Retinal pigment epithelial cell (primary cell): ENCODE measurements around the gene SHISAL1.

Source experiments
- DNase-seq: peaks from one replicate; pipeline ENCODE4 v3.0.0-alpha.2; 2010; ENCODE audit warnings: low read depth
- H3K4me3 ChIP-seq: 2 replicates; pipeline ENCODE4 v1.5.1; 2011; ENCODE audit warnings: mild to moderate bottlenecking, low read length, control low read depth, moderate library complexity
- TF ChIP-seq, protein P1 (sequence below): conservative IDR thresholded peaks from 2 replicates; pipeline ENCODE4 v1.5.1; 2011; ENCODE audit warnings: low read depth, low read length, control low read depth, inconsistent platforms

The SHISAL1 gene

DNA sequence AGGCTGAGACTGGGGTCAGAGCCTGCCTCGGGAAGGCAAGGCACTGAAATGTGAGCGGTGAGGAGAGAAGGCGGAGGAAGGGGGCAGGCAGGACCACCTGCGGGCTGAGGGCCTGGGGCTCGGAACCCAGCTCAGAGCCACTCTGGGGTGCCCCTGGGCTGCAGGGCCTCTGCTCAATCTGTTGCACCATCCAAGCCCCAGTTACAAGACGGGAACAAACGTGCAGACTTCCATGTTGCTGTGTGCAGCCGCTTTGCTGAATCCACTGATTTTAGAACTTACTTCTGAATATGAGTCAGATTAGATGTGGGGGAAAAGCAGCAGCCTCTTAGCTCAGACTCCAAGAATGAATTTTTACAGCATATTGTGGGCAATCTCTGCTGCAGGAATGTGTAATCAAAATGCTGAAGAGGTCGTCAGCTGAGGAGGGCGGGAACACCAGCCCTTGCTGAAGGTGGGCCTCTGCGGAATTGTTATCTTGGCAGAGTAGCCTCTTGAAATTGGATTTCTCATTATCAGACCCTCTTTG lies 110.4 kb downstream of the SHISAL1 start:
- H3K4me3 ChIP-seq = no peak overlapping the region
- DNase-seq = peak; percentile 43
- TF ChIP-seq, protein P1, sequence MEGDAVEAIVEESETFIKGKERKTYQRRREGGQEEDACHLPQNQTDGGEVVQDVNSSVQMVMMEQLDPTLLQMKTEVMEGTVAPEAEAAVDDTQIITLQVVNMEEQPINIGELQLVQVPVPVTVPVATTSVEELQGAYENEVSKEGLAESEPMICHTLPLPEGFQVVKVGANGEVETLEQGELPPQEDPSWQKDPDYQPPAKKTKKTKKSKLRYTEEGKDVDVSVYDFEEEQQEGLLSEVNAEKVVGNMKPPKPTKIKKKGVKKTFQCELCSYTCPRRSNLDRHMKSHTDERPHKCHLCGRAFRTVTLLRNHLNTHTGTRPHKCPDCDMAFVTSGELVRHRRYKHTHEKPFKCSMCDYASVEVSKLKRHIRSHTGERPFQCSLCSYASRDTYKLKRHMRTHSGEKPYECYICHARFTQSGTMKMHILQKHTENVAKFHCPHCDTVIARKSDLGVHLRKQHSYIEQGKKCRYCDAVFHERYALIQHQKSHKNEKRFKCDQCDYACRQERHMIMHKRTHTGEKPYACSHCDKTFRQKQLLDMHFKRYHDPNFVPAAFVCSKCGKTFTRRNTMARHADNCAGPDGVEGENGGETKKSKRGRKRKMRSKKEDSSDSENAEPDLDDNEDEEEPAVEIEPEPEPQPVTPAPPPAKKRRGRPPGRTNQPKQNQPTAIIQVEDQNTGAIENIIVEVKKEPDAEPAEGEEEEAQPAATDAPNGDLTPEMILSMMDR = no peak

DNA sequence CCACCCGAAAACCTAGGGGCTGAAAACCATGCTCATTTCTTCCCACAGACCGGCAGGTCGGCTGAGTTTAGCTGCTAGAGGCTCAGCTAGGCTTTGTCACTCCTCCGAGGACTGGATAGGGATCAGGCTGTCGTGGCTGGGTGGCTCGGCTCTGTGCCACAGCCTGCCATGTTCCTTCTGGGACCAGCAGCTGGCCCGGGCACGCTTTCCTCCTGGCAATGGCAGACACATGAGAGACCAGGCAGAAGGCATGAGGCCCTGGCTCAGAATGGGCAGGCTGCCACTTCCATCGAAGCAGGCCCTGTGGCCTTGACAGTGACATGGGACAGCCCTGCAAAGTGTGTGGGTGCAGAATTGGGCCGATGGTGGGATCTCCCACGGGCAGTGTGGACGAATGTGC lies 111.1 kb downstream of the SHISAL1 start:
- TF ChIP-seq, protein P1 = no peak
- DNase-seq = no peak
- H3K4me3 ChIP-seq = no peak overlapping the region

DNA sequence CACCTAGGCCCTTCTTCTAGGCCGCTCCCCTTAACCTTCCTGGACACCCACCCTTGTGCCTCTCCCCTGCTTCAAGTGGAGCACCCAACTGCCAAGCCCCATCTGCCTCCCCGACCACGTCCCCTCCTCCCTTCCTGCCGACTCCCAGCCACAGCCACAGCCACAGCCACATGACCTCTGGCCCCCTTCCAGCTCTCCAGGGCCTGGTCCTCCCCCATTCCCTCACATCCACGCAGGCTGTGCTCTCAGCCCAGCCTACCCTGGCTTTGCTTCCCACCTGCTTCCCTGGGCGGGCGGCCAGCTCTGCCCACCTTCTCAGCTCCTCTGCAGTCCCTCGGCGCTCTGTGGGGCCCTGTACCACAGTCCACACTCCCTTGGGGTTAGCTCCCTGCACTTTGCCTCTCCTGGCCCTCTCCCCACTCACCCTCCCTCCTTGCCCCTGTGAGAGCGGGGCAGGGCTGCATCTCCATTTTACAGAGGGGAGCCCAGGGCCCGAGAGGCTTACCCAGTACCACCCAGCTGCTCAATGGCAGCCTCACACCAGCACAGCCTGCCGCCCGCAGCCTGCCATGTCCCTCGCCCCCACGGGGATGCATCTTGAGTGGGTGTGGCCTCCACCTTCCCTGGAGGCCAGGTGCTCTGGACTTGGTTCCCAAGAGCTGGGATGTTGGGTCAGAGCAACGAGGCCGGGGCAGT lies 111.7 kb downstream of the SHISAL1 start:
- no peak for DNase-seq

DNA sequence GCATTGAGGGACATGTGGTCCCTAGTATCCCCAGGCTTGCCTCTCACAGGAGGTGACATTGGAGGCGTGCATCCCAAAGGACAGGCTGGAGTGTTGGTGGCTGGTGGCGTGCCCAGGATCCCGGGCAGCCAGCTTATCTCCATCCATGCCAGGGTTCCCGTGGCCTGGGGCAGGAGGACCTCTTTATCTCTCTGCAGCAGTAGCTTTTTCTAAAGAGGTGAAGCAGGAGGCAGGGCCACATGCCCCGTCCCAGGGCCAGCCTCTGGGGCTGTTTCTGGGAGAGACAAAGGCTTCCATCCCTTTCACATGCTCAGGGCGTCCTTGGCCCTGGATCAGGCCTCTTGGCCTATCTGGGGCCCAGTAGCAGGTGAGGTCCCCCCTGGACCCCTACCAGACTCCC lies 112.3 kb downstream of the SHISAL1 start:
- TF ChIP-seq, protein P1 = no peak
- DNase-seq = no peak
- no peak overlapping the region for H3K4me3 ChIP-seq

More for the DNA sequence above, 111.7 kb downstream of the SHISAL1 start:
- no peak overlapping the region for H3K4me3 ChIP-seq
- TF ChIP-seq, protein P1 = no peak

DNA sequence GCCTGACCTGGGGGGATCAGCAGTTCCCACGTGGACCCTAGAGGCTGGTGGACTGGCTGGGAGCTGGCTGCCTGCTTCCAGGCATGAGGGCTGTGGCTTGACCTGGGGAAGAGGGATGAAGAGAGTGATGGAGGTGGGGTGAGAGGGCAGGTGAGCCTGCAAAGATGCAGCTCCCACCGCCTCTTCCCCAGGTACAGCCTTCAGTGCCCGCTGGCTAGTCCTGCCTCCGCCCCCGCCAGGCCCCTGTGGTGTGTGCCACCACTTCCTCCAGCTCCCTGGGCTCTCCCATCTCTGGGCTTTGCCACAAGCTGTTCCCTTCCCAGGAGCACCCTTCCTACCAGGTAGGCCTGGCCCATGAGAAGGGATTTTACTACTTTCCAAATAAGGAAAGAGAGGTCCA lies 112.9 kb downstream of the SHISAL1 start:
- DNase-seq = no peak
- TF ChIP-seq, protein P1 = no peak

DNA sequence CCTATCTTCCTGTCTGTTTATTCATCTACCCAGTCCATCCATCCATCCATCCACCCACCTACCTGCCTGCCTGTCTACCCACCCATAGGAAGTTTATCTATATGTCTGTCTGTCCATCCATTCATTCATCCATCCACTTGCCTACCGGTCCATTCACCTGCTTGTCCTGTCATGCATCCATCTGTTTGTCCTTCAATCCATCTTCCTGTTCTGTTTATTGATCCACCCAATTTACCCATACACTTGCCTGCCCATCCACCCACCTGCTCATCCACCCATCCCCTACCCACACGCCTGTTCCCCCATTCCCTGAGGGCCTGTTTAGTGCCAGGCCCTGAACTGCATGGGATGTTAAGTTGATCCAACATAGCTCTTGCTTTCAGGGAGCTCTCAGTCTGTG lies 113.6 kb downstream of the SHISAL1 start:
- no peak for DNase-seq
- TF ChIP-seq, protein P1 = no peak
- no peak overlapping the region for H3K4me3 ChIP-seq

More for the DNA sequence above, 112.9 kb downstream of the SHISAL1 start:
- no peak overlapping the region for H3K4me3 ChIP-seq

DNA sequence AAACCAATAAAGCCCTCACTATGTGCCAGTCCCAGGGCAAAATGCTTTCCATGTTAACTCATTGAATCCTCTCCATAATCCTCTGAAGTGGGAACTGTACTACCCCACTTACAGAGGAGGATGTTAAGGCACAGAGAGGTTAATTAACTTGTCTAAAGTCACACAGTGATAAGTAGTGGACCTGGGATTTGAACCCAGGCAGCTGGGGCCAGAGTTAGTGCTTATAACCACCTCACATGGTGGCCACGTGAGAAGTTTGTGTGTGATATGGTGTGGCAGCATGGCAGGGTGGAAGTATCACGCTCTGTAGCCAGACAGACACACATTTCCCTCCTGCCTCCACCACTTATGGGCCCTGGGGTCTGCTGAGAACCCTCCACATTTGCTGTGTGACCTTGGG lies 115.5 kb downstream of the SHISAL1 start:
- no peak for DNase-seq
- TF ChIP-seq, protein P1 = no peak
- no peak overlapping the region for H3K4me3 ChIP-seq
